ENCODE measurements around the gene VIPR1.

VIPR1 gene

DNA sequence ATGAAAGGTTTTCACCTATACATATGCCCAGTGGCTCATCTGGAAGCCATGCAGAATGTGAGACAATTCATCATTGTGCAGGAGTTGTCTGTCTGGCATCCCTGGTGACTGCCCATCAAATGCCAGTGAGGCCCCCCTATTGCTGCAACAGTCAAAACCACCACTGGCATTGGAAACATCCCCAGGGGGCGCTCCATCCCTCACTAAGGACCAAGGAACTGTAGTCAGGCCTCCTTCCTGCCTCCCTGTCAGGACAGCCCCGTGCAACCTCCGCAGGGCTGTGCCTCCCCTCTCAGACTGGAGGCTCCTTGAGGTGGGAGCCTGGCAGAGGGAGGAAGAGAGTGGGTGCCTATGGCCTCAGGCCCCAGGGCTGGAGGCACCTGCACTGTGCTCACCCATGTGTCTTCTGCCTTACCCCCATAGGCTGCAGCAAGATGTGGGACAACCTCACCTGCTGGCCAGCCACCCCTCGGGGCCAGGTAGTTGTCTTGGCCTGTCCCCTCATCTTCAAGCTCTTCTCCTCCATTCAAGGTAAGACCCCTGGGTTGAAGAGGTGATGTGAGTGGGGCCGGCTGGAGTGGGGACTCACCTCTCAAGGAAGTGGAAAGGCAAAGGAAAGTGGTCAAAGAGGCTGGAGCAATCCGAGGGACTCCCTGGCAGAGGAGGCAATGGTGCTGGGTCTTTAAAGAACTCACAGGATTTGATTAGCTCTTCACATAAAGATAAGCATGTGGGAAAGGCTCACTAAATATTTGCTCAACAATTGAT lies 16.5 kb downstream of the VIPR1 start:
- no peak overlapping the region for H3K4me3 ChIP-seq (ENCODE audit: low read depth, low read length)
- TF ChIP-seq, protein P1, sequence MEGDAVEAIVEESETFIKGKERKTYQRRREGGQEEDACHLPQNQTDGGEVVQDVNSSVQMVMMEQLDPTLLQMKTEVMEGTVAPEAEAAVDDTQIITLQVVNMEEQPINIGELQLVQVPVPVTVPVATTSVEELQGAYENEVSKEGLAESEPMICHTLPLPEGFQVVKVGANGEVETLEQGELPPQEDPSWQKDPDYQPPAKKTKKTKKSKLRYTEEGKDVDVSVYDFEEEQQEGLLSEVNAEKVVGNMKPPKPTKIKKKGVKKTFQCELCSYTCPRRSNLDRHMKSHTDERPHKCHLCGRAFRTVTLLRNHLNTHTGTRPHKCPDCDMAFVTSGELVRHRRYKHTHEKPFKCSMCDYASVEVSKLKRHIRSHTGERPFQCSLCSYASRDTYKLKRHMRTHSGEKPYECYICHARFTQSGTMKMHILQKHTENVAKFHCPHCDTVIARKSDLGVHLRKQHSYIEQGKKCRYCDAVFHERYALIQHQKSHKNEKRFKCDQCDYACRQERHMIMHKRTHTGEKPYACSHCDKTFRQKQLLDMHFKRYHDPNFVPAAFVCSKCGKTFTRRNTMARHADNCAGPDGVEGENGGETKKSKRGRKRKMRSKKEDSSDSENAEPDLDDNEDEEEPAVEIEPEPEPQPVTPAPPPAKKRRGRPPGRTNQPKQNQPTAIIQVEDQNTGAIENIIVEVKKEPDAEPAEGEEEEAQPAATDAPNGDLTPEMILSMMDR (IDR thresholded peaks at IDR 0.05; ENCODE audit: low read depth, low read length, missing control alignments): no peak
- in situ Hi-C loops (cut with HindIII; ENCODE audit: low sequenced_read_pairs): no loop called here
- DNase-seq (ENCODE audit: low read depth): no peak

DNA sequence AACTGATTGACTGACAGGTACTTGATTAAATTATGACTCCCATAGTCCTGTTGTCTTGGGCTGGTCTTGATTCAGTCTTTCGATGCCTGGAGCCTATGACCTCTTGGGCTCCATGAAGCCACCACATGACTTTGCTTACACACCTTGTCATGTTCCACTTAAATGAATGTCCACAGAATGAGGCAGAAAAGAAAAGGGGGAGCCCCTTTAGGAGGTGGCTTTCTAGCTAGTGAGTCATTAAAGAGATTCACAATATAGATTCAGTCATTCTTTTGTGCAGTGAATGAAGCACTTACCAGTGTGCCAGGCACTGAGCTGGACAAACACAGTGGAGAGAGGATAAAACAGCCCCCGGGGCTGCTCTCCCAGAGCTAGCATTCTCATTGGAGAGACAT lies 17.1 kb downstream of the VIPR1 start:
- H3K4me3 ChIP-seq (ENCODE audit: low read depth, low read length): no peak overlapping the region
- in situ Hi-C loops (cut with HindIII; ENCODE audit: low sequenced_read_pairs): no loop called here
- TF ChIP-seq, protein P1 (IDR thresholded peaks at IDR 0.05; ENCODE audit: low read depth, low read length, missing control alignments): no peak
- DNase-seq (ENCODE audit: low read depth): no peak

DNA sequence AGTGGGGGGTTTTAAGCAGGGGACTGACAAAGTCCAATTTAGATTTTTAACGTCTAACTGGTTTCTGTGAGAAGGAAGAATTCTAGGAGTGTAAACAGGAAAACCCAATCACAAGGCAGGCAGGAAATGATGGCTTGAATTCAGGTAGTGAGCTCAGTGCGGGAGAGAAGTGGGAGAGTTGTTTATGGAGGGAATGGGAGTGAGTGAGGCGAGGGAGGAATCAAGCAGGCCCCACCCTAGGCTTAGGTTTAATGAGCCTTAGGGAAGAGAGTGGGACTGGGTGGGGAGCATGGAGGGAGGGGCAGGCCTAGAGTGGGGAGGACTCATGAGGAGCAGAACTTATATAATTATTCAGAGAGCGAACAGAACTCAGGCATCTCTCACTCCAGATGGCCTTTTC lies 17.9 kb downstream of the VIPR1 start:
- in situ Hi-C loops (cut with HindIII; ENCODE audit: low sequenced_read_pairs): no loop called here
- TF ChIP-seq, protein P1 (IDR thresholded peaks at IDR 0.05; ENCODE audit: low read depth, low read length, missing control alignments): no peak
- no peak for DNase-seq (ENCODE audit: low read depth)
- H3K4me3 ChIP-seq (ENCODE audit: low read depth, low read length): no peak overlapping the region

DNA sequence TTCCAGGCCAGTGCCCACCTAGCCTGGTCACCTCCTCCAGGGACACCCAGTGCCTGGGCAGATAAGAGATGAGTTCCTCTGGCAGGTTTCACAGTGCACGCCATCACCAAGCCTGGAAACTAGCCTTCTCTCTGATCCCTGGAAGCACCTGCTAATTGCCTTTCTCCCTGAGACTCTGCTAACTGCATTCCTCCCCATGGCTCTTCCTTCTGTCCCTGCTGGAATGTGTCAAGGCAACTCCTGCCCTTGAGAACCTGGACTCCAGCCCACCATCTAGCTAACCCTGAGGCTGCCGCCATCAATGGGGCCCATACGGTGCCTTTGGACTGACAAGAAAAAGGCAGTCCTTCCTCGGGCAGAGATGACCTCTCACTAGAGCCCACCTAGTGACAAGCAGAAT lies 18.5 kb downstream of the VIPR1 start:
- in situ Hi-C loops (cut with HindIII; ENCODE audit: low sequenced_read_pairs): no loop called here
- no peak overlapping the region for H3K4me3 ChIP-seq (ENCODE audit: low read depth, low read length)
- DNase-seq (ENCODE audit: low read depth): no peak
- TF ChIP-seq, protein P1 (IDR thresholded peaks at IDR 0.05; ENCODE audit: low read depth, low read length, missing control alignments): no peak

DNA sequence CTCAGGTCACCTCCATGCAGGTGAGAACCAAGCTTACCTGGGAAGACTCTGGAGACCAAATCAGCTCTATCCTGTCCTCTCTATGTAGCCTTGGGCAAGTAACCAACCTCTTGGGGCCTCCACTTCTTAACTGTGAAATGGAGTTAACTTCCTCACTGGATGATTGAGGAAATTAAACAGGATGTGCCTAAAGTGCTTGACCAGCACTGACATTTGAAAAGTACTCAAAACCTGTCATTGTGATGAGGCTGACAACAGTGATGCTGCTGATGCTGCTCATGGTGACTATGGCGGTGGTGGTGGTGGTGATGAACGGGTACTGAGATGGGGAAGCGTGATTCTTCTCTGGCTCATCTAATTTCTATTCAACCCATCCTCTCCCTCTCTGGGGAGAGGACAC lies 22.3 kb downstream of the VIPR1 start:
- TF ChIP-seq, protein P1 (IDR thresholded peaks at IDR 0.05; ENCODE audit: low read depth, low read length, missing control alignments): no peak
- no peak for DNase-seq (ENCODE audit: low read depth)
- in situ Hi-C loops (cut with HindIII; ENCODE audit: low sequenced_read_pairs): no loop called here
- no peak overlapping the region for H3K4me3 ChIP-seq (ENCODE audit: low read depth, low read length)

DNA sequence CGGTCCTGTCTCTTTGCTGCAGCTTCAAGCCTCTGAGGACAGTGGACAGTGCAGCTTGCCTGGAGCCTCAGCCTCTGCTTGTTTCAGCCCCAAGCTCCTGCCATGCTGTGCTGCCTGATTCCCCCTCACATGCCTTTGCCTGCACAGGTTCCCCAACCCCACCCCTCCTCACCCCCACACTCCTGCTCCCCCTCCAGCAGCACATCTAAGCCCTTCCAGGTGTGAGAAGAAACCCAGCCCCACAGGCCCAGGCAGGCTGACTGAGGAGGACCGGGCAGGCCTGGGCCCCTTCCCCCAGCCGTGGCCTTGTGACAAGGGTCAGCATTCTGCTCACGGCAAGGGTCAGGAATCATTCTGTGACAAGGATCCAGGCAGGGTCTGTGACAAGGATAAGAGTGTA lies 22.8 kb downstream of the VIPR1 start:
- TF ChIP-seq, protein P1 (IDR thresholded peaks at IDR 0.05; ENCODE audit: low read depth, low read length, missing control alignments): no peak
- in situ Hi-C loops (cut with HindIII; ENCODE audit: low sequenced_read_pairs): no loop called here
- H3K4me3 ChIP-seq (ENCODE audit: low read depth, low read length): no peak overlapping the region
- no peak for DNase-seq (ENCODE audit: low read depth)

All from astrocyte of the cerebellum (primary cell).